Activated CD4-positive, alpha-beta T cell treated with anti-CD3 and anti-CD28 coated beads, Interleukin-2, amount 10 ng/mL, durations not matched to agents 24 days and 14 days (primary cell): ENCODE data around the gene RAPGEF3. TPM values are rescaled to one million over a fixed set of nuclear protein-coding genes. Genes with fewer than 3 reads are reported as not detected.

Source experiments
- DNase-seq: peaks from one replicate; pipeline ENCODE4 v3.0.0; 2022
- H3K27ac Mint-ChIP-seq: one replicate; pipeline ENCODE4 v1.8.0; 2022; ENCODE audit warnings: mild to moderate bottlenecking, mixed read lengths
- H3K27me3 Mint-ChIP-seq: one replicate; pipeline ENCODE4 v1.8.0; 2022; ENCODE audit warnings: mixed read lengths
- H3K36me3 Mint-ChIP-seq: one replicate; pipeline ENCODE4 v1.8.0; 2022; ENCODE audit warnings: low read depth, mild to moderate bottlenecking, mixed read lengths
- H3K4me1 Mint-ChIP-seq: one replicate; pipeline ENCODE4 v1.8.0; 2021; ENCODE audit warnings: mixed read lengths
- H3K4me3 Mint-ChIP-seq: one replicate; pipeline ENCODE4 v1.8.0; 2022; ENCODE audit warnings: mild to moderate bottlenecking, moderate library complexity, mixed read lengths
- H3K9me3 Mint-ChIP-seq: one replicate; pipeline ENCODE4 v1.8.0; 2021; ENCODE audit warnings: mixed read lengths
- intact Hi-C: fragments of 100-400 bp; cut with micrococcal nuclease; formaldehyde crosslinking; loops from one replicate; pipeline ENCODE4 v1.15.1; 2023
- total RNA-seq: library from RNA; stranded (reverse); gene quantifications from 2 replicates; pipeline ENCODE4 v1.2.3, GENCODE V29; 2022

Gene RAPGEF3
- total RNA-seq, 1 donor from 2014 or later: 3.6 TPM

DNA sequence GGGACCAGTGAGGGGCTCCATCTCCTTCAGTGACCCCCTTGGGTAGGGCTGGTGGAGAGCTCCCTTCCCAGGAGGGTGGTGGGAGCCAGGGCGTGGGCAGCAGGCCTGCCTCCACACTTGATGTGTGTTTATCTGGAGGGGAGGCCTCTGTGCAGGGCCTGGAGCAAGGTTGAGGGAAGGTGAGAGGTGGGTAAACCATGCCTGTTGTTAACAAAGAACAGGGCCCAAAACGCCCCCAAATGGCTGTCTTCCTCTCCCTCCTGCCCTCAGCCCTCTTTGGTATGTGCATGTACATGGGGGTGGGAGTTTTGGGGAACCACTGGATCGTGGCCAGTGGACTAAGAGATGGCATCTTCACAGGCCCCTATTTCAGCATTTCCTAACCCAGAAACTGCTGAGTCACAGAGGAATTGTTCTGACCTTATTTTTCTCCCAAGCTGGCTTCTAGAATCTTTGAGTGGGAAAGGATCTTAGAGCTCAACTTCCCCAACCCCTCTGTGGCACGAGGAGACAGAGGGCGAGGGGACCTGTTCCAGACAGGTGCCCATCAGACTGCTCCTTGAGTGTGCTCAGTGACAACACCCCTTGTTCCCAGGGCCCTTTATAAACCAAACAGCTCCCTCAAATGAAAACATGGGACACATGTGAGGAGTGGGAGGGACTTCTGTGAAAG lies 17.9 kb upstream of the RAPGEF3 start:
- H3K27ac Mint-ChIP-seq: peak overlapping the region; percentile 51

DNA sequence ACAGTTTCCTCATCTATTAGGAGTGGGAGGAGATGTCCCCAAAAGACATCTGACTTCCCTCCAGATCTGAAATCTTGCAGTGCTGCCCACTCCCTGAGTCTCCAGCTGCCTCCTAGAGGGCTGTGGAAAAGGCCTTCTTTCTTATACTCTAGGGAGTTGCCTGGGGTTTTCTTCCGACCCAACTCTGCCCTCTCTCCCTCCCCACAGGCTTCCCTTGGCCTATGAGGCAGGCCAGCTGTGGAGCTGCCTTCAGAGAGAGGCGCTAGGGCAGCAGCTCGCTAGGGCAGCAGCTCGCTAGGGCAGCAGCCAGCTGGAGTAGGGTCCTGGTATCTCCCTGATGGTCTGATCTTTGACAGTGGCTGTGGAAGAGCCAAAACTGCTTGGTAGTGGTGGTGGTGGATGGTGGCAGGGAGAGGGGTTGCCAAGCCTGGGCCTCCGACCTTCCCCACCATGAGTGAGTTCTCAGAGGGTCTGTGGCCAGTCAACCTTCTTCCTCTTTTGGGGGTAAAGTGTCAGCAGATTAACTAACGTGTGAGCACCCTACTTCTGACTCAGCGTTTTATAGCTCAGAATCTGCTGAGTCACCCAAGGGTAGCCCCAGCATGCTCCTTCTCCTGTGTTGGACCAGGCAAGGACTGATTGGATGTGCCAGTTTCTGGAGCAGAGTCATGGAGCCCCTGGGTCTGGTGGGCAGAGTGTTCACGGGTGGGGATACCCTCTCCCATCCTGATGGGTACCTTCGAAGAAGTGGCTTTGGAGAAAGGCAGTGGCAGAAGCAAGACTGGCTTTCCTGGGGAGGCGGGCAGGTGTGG lies 16.6 kb upstream of the RAPGEF3 start:
- Mint-ChIP-seq H3K4me1 (peaks cover 48% of the 10 kb centered on the region), H3K27ac (no peak overlapping the region), H3K9me3 (no peaks in the 10 kb centered on the region), H3K36me3 (no peaks in the 10 kb centered on the region), H3K4me3 (peak overlapping the region; percentile 30), H3K27me3 (peaks cover 10% of the 10 kb centered on the region)
- DNase-seq: no peak
- intact Hi-C loops: loop anchor here (2.0 kb wide), 1 partner anchor 17 kb away; the partner anchor contains the start of gene RAPGEF3

More for the DNA sequence above, 17.9 kb upstream of the RAPGEF3 start:
- H3K4me1 Mint-ChIP-seq: peaks cover 48% of the 10 kb centered on the region
- no peaks in the 10 kb centered on the region for H3K36me3 Mint-ChIP-seq
- intact Hi-C loops: no loop called here
- H3K4me3 Mint-ChIP-seq: no peak overlapping the region
- H3K9me3 Mint-ChIP-seq: no peaks in the 10 kb centered on the region
- no peak for DNase-seq
- peaks cover 6% of the 10 kb centered on the region for H3K27me3 Mint-ChIP-seq

GRCh38 chr12:47774663-47775062 lies 16.0 kb upstream of the RAPGEF3 start:
- Mint-ChIP-seq H3K9me3 (no peaks in the 10 kb centered on the region), H3K36me3 (no peaks in the 10 kb centered on the region), H3K27ac (no peak overlapping the region), H3K4me3 (peak overlapping the region; percentile 95), H3K27me3 (peaks cover 10% of the 10 kb centered on the region), H3K4me1 (peaks cover 48% of the 10 kb centered on the region)
- DNase-seq: no peak
- intact Hi-C loops: loop anchor here (2.0 kb wide), 1 partner anchor 16 kb away; the partner anchor contains the start of gene RAPGEF3

DNA sequence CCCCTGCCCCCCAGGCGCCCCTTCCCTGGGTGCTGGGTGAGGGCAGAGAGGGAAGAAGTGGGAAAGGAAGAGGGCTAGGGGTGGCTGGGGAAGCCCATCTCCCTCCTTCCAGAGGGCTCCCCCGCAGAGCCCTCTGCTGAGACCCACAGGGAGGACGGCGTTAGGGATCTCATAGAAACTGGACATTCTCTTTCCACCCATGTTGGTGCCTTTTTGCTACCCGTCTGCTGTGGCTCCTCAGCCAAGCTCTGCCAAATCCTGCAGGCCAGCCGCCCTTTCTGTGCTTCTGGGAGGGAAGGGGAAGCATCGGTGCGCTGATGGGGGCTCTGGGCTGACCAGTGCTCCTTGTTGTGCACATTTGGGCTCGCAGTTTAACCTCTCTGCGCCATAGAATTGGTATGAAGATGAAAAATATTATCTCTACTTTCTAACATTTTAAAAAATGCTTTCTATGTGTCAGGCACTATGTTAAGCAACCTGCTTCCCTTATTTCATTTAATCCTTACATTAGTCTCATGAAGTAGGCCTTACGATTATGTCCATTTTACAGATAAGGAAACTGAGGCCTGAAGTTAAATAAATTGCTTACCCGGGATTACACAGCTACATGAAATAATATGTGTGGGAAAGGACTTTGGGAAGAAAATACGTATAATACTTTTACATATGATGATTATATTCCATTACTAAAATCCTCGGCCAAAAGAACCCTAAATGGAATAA lies 15.3 kb upstream of the RAPGEF3 start:
- Mint-ChIP-seq H3K4me1 (peaks cover 44% of the 10 kb centered on the region), H3K27ac (peak overlapping the region; percentile 86), H3K36me3 (no peaks in the 10 kb centered on the region), H3K4me3 (peak overlapping the region; percentile 95), H3K9me3 (no peaks in the 10 kb centered on the region), H3K27me3 (peaks cover 10% of the 10 kb centered on the region)
- intact Hi-C loops: loop anchor here (2.0 kb wide), 1 partner anchor 15 kb away; the partner anchor contains the start of gene RAPGEF3
- DNase-seq: no peak

DNA sequence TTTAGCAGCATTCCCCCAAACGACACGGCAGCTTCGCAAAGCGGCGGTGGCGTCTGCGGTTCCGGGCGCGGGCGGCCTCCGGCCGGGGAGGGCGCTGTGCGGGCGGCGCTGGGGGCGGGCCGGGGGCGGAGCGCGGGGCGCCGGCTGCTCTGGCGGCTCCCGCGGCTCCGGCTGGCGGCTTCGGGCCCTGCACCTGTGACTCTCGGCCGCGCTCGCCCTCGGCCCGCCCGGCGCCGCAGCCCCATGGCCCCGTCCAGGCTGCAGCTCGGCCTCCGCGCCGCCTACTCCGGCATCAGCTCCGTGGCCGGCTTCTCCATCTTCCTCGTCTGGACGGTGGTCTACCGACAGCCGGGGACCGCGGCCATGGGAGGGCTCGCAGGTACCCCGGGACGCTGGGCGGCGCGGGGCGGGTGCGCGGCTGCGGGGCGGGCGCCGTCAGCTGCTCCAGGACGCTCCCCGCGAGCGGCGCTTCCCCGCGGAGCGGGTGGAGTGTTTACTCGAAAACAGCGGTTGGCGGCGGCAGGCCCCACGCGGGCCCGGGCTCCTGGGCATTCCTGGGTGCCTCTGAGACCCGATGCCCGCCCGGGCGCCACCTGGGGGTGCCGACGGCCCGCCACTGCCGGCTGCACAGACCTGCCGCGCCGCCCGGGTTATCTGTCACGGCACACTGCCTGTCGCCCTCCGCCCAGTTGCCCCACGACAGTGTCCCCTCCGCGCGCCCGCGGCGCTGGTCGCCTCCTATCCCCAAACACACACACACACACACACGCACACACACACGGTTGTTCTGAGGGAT lies 14.6 kb upstream of the RAPGEF3 start, which contains the start of gene SLC48A1:
SLC48A1 (plus strand) TSS at position 177 of the 796 bp plus-strand sequence; CDS start at position 244, 67 bp downstream.
- intact Hi-C loops: no loop called here
- H3K4me1 Mint-ChIP-seq: peaks cover 41% of the 10 kb centered on the region
- H3K27me3 Mint-ChIP-seq: peaks cover 10% of the 10 kb centered on the region

DNA sequence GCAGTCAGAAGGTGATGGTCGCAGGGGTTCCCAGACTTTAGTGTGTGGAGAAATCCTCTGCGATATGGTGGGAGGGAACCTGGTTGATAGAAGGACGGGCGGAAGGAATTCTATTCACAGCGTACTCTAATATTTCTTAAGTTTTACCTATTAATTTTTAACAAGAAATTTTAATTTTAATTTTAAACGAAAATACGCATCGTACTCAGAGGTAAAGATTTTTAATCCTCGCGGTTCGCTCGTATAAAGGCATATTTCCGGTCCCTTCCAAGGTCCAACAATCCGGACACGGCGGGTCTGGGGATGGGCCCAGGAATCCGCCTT lies 14.0 kb upstream of the RAPGEF3 start:
- no peak for DNase-seq
- H3K36me3 Mint-ChIP-seq: no peaks in the 10 kb centered on the region
- H3K9me3 Mint-ChIP-seq: no peaks in the 10 kb centered on the region
- peaks cover 10% of the 10 kb centered on the region for H3K27me3 Mint-ChIP-seq
- peak overlapping the region; percentile 79 for H3K4me3 Mint-ChIP-seq
- intact Hi-C loops: no loop called here
- peak overlapping the region; percentile 59 for H3K27ac Mint-ChIP-seq
- H3K4me1 Mint-ChIP-seq: peaks cover 37% of the 10 kb centered on the region

More for the DNA sequence above, 14.6 kb upstream of the RAPGEF3 start, which contains the start of gene SLC48A1:
- Mint-ChIP-seq H3K27ac (peak within 1 kb of the TSS; percentile 86), H3K4me3 (peak within 1 kb of the TSS; percentile 95), H3K36me3 (no peaks in the 10 kb centered on the region), H3K9me3 (no peaks in the 10 kb centered on the region)
- peak; percentile 94 for DNase-seq

GRCh38 chr12:47772094-47772660 lies 13.5 kb upstream of the RAPGEF3 start:
- Mint-ChIP-seq H3K36me3 (no peaks in the 10 kb centered on the region), H3K4me3 (peak overlapping the region; percentile 79), H3K9me3 (no peaks in the 10 kb centered on the region), H3K27ac (peak overlapping the region; percentile 59), H3K4me1 (peaks cover 37% of the 10 kb centered on the region), H3K27me3 (peaks cover 15% of the 10 kb centered on the region)
- no peak for DNase-seq
- intact Hi-C loops: no loop called here

- H3K4me3 Mint-ChIP-seq: no peak overlapping the region
- no peak for DNase-seq
- H3K27ac Mint-ChIP-seq: no peak overlapping the region
- no peaks in the 10 kb centered on the region for H3K36me3 Mint-ChIP-seq
- peaks cover 15% of the 10 kb centered on the region for H3K27me3 Mint-ChIP-seq
- H3K9me3 Mint-ChIP-seq: no peaks in the 10 kb centered on the region
- intact Hi-C loops: no loop called here
- H3K4me1 Mint-ChIP-seq: peaks cover 32% of the 10 kb centered on the region
These were observed 12.6 kb upstream of the RAPGEF3 start for GRCh38 chr12:47771304-47771703.

GRCh38 chr12:47770086-47770726 lies 11.5 kb upstream of the RAPGEF3 start:
- Mint-ChIP-seq H3K27me3 (peaks cover 18% of the 10 kb centered on the region), H3K27ac (no peak overlapping the region), H3K4me3 (no peak overlapping the region), H3K36me3 (no peaks in the 10 kb centered on the region), H3K9me3 (no peaks in the 10 kb centered on the region), H3K4me1 (peaks cover 22% of the 10 kb centered on the region)
- DNase-seq: no peak
- intact Hi-C loops: no loop called here

- no peak overlapping the region for H3K4me3 Mint-ChIP-seq
- no peaks in the 10 kb centered on the region for H3K36me3 Mint-ChIP-seq
- no peak overlapping the region for H3K27ac Mint-ChIP-seq
- no peak for DNase-seq
- intact Hi-C loops: no loop called here
- H3K4me1 Mint-ChIP-seq: peaks cover 15% of the 10 kb centered on the region
- peaks cover 18% of the 10 kb centered on the region for H3K27me3 Mint-ChIP-seq
- H3K9me3 Mint-ChIP-seq: no peaks in the 10 kb centered on the region
These were observed 10.8 kb upstream of the RAPGEF3 start for GRCh38 chr12:47769234-47770085.

DNA sequence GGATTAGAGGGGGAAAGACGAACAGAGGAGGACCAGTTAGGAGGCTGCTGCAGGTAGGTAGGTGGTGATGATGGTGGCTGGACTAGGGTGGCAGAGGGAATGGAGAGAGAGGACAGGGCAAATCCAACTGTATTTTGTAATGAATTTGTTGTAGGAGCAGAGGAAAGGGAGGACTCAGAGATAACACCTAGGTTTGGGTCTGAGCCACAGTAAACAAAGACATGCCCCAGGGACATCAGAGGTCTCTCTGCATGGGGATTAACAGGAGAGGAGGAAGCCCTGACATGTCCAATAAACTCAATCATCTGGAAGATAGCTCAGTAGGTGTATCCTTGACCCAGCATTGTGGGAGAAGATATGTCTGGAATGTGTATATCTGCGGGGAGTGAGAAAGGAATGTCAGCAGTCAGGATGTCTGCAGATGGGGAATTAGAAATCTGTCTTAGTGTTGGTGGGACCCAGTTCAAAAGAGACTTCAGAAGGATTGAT lies 9.7 kb upstream of the RAPGEF3 start:
- no peak overlapping the region for H3K4me3 Mint-ChIP-seq
- H3K9me3 Mint-ChIP-seq: no peaks in the 10 kb centered on the region
- no peak overlapping the region for H3K27ac Mint-ChIP-seq
- H3K36me3 Mint-ChIP-seq: no peaks in the 10 kb centered on the region
- intact Hi-C loops: no loop called here
- H3K4me1 Mint-ChIP-seq: peaks cover 10% of the 10 kb centered on the region
- H3K27me3 Mint-ChIP-seq: peaks cover 18% of the 10 kb centered on the region
- DNase-seq: no peak
